NB4 (cell line): Measurements from ENCODE around the gene MKRN1.

Experiments
- POLR2A ChIP-seq: IDR thresholded peaks from 2 replicates; pipeline ENCODE4 v1.6.1; 2011; ENCODE audit warnings: mild to moderate bottlenecking; ENCODE audit not compliant: insufficient read length; ENCODE audit errors: extremely low read depth
- TF ChIP-seq, protein P1 (sequence below): IDR thresholded peaks from one replicate; pipeline ENCODE4 v1.5.1; 2012; ENCODE audit warnings: low read depth, low read length

DNA sequence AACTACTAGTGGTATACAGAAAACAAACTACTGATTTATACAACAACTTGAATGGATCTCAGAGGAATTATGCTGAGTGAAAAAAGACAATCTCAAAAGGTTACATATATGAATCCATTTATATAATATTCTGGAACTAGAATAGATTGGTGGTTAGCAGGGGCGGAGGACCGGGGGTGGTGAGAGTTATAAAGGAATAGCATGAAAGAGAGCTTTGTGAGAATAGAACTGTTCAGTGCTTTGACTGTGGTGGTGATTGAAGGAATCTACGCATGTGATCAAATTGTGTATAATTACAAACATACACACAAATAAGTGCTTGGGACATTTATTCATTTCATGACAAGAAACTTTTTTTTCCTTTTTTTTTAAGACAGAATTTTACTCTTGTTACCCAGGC is 55.8 kb downstream of the MKRN1 start:
- TF ChIP-seq POLR2A, result no peak
- TF ChIP-seq, protein P1, sequence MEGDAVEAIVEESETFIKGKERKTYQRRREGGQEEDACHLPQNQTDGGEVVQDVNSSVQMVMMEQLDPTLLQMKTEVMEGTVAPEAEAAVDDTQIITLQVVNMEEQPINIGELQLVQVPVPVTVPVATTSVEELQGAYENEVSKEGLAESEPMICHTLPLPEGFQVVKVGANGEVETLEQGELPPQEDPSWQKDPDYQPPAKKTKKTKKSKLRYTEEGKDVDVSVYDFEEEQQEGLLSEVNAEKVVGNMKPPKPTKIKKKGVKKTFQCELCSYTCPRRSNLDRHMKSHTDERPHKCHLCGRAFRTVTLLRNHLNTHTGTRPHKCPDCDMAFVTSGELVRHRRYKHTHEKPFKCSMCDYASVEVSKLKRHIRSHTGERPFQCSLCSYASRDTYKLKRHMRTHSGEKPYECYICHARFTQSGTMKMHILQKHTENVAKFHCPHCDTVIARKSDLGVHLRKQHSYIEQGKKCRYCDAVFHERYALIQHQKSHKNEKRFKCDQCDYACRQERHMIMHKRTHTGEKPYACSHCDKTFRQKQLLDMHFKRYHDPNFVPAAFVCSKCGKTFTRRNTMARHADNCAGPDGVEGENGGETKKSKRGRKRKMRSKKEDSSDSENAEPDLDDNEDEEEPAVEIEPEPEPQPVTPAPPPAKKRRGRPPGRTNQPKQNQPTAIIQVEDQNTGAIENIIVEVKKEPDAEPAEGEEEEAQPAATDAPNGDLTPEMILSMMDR, result no peak
